ENCODE measurements around the gene KLHL29.

The KLHL29 gene

DNA sequence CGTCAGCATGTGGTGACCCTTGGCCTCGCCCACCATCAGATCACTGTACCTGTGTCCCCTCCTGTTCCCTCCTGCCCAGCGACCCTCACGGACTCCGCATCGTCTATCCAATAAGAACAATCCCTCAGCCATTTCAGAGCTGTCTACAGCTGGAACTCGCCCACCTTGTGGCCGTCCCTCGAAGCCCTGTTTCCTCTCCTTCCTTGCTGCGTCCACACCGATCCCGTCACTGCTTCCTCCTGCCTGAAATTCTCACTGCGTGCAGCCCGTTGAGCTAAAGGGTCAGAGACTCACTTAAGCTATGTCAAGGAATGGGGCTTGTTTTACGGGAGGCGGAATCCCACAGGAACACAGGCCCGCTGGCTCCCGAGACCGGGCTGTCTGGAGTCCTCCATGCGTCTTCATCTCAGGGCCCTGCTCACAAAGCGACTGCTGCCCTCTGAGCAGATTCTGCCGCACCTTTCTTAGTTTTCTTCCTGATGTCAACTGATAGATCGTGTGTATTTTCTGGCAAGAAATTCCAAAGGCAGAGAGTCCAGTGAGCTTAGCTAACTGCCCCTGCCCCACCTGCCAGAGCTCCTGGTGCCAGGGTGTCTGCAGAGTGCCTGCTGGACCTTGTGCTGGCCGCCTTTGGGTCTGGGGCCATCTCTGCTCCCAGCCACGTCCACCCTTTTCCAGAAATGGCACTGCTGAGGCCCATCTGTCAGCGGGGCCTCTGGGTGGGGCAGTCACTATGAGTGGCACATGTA lies 35.3 kb downstream of the KLHL29 start:
- H3K4me3 ChIP-seq (ENCODE audit: low read depth, low read length): no peak overlapping the region

DNA sequence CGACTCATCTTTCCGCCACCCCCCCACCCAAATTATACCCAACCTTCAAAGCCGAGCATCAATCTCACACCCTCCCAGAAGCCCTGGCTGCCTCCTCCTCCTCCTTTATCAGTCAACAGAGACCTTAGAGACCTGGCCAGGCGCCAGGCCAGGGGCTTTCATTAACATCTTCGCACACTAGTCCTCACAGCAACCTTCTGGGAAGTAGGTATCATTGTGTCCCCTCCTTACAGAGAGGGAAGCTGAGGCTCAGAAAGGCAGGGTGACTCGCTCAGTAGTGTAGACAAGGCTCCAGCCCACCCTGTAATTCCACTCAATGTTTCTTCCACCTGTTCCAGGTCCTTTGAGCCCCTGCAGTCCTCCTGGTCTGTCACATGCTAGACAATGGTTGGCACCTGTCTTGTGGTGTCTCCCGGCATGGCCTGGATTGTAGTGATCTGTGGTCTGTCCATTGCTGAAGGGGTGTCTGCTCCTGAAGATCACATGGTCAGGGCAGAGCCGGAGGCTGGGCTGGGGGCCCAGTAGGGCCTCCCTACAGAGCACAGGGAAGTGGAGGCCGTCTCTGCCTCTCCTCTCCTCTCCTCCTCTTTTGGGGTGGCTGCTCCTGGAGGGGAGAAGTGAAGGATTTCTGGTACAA lies 36.0 kb downstream of the KLHL29 start:
- no peak overlapping the region for H3K4me3 ChIP-seq (ENCODE audit: low read depth, low read length)

GRCh38 chr2:23422089-23423061 lies 37.4 kb downstream of the KLHL29 start:
- H3K4me3 ChIP-seq (ENCODE audit: low read depth, low read length): no peak overlapping the region

DNA sequence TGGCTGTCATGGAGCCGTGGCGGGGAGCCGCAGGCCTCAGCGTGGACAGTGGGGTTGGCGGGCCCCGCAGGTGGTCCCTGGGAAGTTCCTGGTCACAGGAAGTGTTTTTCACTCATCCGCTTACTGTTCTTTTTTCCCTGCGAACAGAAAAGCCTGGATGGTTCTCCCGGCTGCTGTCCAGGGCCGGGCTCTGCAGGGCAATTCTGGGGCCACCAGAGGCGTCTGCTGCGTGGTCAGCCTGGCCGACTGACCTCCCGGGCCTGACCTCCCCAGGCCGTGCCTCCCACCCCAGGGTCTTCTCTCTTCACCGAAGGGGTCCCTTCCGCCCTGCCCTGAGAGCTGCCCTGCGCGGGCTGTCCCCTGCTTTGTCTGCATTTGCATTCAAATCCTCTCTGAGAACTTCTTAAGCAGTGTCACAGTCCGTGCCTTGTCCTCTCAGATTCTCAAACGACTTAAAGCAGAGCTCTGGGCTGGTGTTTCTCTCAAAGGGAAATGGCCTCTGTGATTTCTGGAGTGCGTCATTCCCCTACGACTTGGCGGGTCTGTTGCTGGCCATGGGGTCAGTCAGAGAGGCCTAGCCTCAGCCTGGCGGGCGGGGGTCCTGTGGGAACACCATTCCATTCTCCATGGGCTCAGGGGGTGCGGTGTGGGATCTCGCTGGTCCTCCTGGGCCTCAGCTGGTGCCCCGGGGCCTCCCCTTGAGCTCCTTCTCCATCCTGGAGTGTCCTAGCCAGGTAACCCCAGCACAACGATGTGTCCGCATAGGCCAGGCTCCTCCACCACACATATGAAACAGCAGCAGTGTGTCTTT lies 38.3 kb downstream of the KLHL29 start:
- no peak overlapping the region for H3K4me3 ChIP-seq (ENCODE audit: low read depth, low read length)

DNA sequence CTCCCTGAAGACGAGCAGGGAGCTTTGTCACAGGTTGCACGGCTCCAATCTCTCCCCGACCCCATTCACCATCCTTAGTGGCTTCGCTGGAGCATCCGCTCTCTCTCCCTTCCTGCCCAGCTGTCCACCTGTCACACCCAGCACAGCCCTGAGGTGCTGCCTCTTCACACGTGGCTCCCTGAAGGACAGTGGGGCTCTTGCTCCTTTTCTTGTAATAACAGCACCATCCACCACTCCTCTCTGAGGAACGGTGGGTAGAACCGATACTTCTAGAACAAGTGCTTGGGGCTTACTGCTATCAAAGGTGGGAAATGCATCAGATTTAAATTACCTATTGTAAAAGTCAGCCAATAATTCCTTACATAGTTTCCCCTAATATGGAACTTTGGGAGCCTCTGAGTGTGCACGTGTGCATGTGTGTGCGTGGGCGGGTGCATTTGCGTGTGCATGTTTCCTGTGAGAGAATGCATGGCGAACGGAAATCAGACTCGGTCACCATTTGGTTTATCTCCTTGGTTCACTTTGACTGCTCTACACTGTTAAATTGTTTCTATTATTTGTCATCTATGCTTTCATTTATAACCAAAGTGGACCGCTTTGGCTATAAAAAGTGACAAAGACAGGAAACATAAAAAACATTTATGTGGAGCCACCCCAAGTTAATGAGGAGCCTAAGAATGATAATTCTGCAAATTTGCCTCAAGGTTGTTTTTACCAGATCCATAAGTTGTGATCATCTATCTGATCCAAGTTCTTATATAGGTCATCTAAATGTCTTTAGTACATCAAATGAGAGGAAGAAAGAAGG lies 39.1 kb downstream of the KLHL29 start:
- no peak overlapping the region for H3K4me3 ChIP-seq (ENCODE audit: low read depth, low read length)

GRCh38 chr2:23425338-23425871 lies 40.4 kb downstream of the KLHL29 start:
- no peak overlapping the region for H3K4me3 ChIP-seq (ENCODE audit: low read depth, low read length)

DNA sequence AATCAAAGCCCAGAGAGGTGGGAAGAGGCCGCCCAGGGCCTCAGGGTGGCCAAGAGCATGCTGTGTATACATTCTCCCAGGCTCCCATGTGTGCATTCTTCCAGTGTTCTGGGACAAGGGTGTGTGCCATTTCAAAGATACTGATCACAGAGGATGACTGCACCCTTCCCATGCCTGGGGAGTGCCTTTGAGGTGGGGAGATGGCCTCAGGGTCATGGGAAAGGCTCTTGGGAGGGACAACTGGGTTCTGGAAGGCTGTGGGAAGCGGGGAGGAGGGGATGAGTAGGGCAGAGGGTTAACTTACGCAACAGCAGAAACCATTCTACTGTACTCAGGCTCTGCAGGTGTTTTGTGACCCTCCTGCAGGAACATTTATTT lies 40.9 kb downstream of the KLHL29 start:
- no peak overlapping the region for H3K4me3 ChIP-seq (ENCODE audit: low read depth, low read length)

DNA sequence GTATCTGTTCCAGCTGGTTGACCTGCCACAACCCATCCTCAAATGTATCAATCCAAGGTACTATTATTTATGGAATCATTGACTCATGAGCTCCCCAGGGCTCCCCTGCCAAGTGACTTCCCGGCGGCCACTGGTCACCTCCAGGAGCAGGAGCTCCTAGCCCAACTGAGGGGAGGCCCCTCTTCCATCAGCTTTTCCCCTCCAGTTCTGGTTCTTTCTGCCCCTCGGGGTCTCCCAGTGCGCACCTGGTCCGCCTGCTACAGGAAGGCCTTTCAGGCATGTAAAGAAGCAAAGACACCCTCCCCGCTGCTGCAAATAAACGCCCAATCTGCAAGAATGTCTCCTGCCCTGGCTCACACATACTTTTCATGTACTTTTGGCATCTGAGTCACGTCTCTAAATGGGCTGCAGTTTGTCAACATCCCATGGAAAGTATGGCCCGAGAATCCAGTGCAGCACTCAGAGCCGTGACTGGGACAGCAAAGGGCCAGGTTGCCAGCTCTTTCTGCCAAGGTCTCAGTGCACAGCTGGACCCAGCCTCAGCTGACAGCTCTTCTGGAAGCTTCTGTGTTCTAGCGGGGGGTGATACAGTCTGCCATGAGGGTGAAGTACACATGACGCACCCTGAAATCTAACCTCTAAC lies 41.4 kb downstream of the KLHL29 start:
- no peak overlapping the region for H3K4me3 ChIP-seq (ENCODE audit: low read depth, low read length)

GRCh38 chr2:23427350-23427749 lies 42.4 kb downstream of the KLHL29 start:
- H3K4me3 ChIP-seq (ENCODE audit: low read depth, low read length): no peak overlapping the region

GRCh38 chr2:23427976-23428375 lies 43.0 kb downstream of the KLHL29 start:
- H3K4me3 ChIP-seq (ENCODE audit: low read depth, low read length): no peak overlapping the region

GRCh38 chr2:23429036-23429435 lies 44.1 kb downstream of the KLHL29 start:
- H3K4me3 ChIP-seq (ENCODE audit: low read depth, low read length): no peak overlapping the region

GRCh38 chr2:23430263-23430662 lies 45.3 kb downstream of the KLHL29 start:
- H3K4me3 ChIP-seq (ENCODE audit: low read depth, low read length): no peak overlapping the region

- H3K4me3 ChIP-seq (ENCODE audit: low read depth, low read length): no peak overlapping the region
These were observed 47.6 kb downstream of the KLHL29 start for GRCh38 chr2:23432531-23432930.

DNA sequence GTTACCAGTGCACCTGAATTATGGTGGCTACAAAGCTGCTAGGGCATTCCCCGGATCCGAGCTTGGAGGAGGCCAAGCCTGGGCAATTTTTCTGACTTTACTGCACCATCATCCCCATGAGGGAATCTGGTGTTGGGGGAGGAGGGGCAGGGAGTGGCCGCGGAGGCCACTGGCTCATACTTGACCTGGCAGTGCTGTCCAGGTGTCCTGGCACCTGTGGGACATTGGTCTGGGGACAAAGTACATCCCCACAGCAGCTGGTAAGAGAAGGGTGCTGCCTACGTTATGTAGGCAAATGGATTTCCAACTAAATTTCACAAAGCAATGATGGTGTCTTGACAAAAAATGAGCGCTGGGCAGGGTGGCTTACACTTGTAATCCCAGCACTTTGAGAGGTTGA lies 48.3 kb downstream of the KLHL29 start:
- no peak overlapping the region for H3K4me3 ChIP-seq (ENCODE audit: low read depth, low read length)

DNA sequence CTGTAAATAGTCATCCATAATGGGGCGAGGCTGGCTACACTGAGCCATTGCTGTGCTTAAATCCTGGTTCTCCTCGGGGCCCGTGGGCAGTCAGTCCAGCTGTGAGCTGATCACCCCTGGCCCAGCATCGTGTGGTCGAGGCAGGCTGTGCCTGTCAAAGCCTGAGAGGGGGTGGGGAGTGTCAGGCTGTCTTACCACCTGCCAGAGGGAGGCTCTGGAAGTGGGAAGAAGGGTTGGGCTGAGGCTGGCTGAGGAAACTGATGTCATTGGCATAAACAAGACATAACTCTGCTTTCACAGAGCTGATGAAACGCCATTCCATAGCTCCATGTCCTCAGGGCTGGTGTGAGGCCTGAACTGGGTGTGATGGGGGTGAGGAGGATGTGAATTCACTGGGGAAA lies 49.7 kb downstream of the KLHL29 start:
- no peak overlapping the region for H3K4me3 ChIP-seq (ENCODE audit: low read depth, low read length)

GRCh38 chr2:23435250-23436035 lies 50.5 kb downstream of the KLHL29 start:
- no peak overlapping the region for H3K4me3 ChIP-seq (ENCODE audit: low read depth, low read length)

GRCh38 chr2:23436346-23437098 lies 51.5 kb downstream of the KLHL29 start:
- no peak overlapping the region for H3K4me3 ChIP-seq (ENCODE audit: low read depth, low read length)

GRCh38 chr2:23441414-23441813 lies 56.4 kb downstream of the KLHL29 start:
- no peak overlapping the region for H3K4me3 ChIP-seq (ENCODE audit: low read depth, low read length)

Measured in iPS-11a (cell line).